H9 (cell line): ENCODE measurements around the gene ARHGEF9. TPM values are rescaled to one million over a fixed set of nuclear protein-coding genes. Genes with fewer than 3 reads are reported as not detected.

Experiments used
- DNase-seq: peaks from one replicate; pipeline ENCODE4 v3.0.0-alpha.2; 2017
- H2AFZ ChIP-seq: one replicate; pipeline ENCODE4 v1.6.1; 2013; ENCODE audit warnings: mild to moderate bottlenecking, low read length, control low read depth, moderate library complexity
- H2AK5ac ChIP-seq: 2 replicates; pipeline ENCODE4 v1.6.1; 2013; ENCODE audit warnings: low read length, control low read depth, mixed read lengths; ENCODE audit not compliant: insufficient read length
- H2BK120ac ChIP-seq: one replicate; pipeline ENCODE4 v1.6.1; 2013; ENCODE audit warnings: low read depth, mild to moderate bottlenecking, low read length, control low read depth, inconsistent platforms; ENCODE audit not compliant: poor library complexity, severe bottlenecking
- H2BK12ac ChIP-seq: 2 replicates; pipeline ENCODE4 v1.6.1; 2013; ENCODE audit warnings: low read length, control low read depth, mixed read lengths, low read depth; ENCODE audit not compliant: insufficient read length
- H2BK15ac ChIP-seq: 2 replicates; pipeline ENCODE4 v1.6.1; 2013; ENCODE audit warnings: low read depth, low read length, control low read depth
- H2BK20ac ChIP-seq: one replicate; pipeline ENCODE4 v1.6.1; 2013; ENCODE audit warnings: low read depth, mild to moderate bottlenecking, low read length, control low read depth, inconsistent platforms; ENCODE audit not compliant: poor library complexity, severe bottlenecking
- H2BK5ac ChIP-seq: 2 replicates; pipeline ENCODE4 v1.6.1; 2013; ENCODE audit warnings: low read length, control low read depth, mixed read lengths; ENCODE audit not compliant: insufficient read length
- H3K14ac ChIP-seq: 2 replicates; pipeline ENCODE4 v1.6.1; 2013; ENCODE audit warnings: low read length, control low read depth; ENCODE audit not compliant: insufficient read depth
- H3K18ac ChIP-seq: 2 replicates; pipeline ENCODE4 v1.6.1; 2013; ENCODE audit warnings: low read depth, mild to moderate bottlenecking, mixed read lengths, low read length, control low read depth; ENCODE audit not compliant: insufficient read length
- H3K23ac ChIP-seq: 2 replicates; pipeline ENCODE4 v1.6.1; 2013; ENCODE audit warnings: low read length, control low read depth, mixed read lengths, low read depth; ENCODE audit not compliant: insufficient read length
- H3K23me2 ChIP-seq: 2 replicates; pipeline ENCODE4 v1.6.1; 2013; ENCODE audit warnings: low read depth, mild to moderate bottlenecking, mixed read lengths, low read length, control low read depth; ENCODE audit not compliant: insufficient read length, poor library complexity, severe bottlenecking
- H3K27ac ChIP-seq: 2 replicates; pipeline ENCODE4 v1.5.1; 2013; ENCODE audit warnings: low read length, control low read depth, mixed read lengths, low read depth; ENCODE audit not compliant: insufficient read length
- H3K27me3 ChIP-seq: 2 replicates; pipeline ENCODE4 v1.6.1; 2013; ENCODE audit warnings: low read length, control low read depth, inconsistent platforms; ENCODE audit not compliant: insufficient read depth
- H3K4ac ChIP-seq: 2 replicates; pipeline ENCODE4 v1.6.1; 2013; ENCODE audit warnings: low read depth, mild to moderate bottlenecking, control low read depth, inconsistent platforms, low read length, moderate library complexity
- H3K4me1 ChIP-seq: 2 replicates; pipeline ENCODE4 v1.6.1; 2013; ENCODE audit warnings: low read length, control low read depth, inconsistent platforms; ENCODE audit not compliant: insufficient read depth
- H3K4me2 ChIP-seq: 2 replicates; pipeline ENCODE4 v1.6.1; 2013; ENCODE audit warnings: low read length, control low read depth, mixed read lengths; ENCODE audit not compliant: insufficient read length, insufficient read depth
- H3K56ac ChIP-seq: 2 replicates; pipeline ENCODE4 v1.6.1; 2013; ENCODE audit warnings: low read depth, mild to moderate bottlenecking, mixed read lengths, low read length, control low read depth; ENCODE audit not compliant: insufficient read length
- H3K79me1 ChIP-seq: 2 replicates; pipeline ENCODE4 v1.6.1; 2013; ENCODE audit warnings: low read depth, mild to moderate bottlenecking, moderate library complexity, low read length, control low read depth, inconsistent platforms; ENCODE audit not compliant: insufficient read depth, poor library complexity, severe bottlenecking
- H3K79me2 ChIP-seq: 2 replicates; pipeline ENCODE4 v1.6.1; 2013; ENCODE audit warnings: low read length, control low read depth, inconsistent platforms; ENCODE audit not compliant: insufficient read depth
- H3K9ac ChIP-seq: 2 replicates; pipeline ENCODE4 v1.6.1; 2013; ENCODE audit warnings: low read length, control low read depth, mixed read lengths; ENCODE audit not compliant: insufficient read length; ENCODE audit errors: extremely low read depth
- H3K9me3 ChIP-seq: one replicate; pipeline ENCODE4 v1.6.1; 2013; ENCODE audit warnings: low read depth, low read length, inconsistent platforms; ENCODE audit not compliant: control insufficient read depth
- H3T11ph ChIP-seq: one replicate; pipeline ENCODE4 v1.6.1; 2013; ENCODE audit warnings: mild to moderate bottlenecking, low read length, control low read depth, inconsistent platforms
- H4K20me1 ChIP-seq: one replicate; pipeline ENCODE4 v1.6.1; 2013; ENCODE audit not compliant: control insufficient read depth, insufficient read length, insufficient read depth
- H4K5ac ChIP-seq: 2 replicates; pipeline ENCODE4 v1.6.1; 2013; ENCODE audit warnings: low read depth, mild to moderate bottlenecking, mixed read lengths, low read length, control low read depth; ENCODE audit not compliant: insufficient read length
- H4K8ac ChIP-seq: replicated peaks from 2 replicates; pipeline ENCODE4 v1.6.1; 2013; ENCODE audit warnings: low read length, control low read depth, mixed read lengths, low read depth; ENCODE audit not compliant: insufficient read length
- H4K91ac ChIP-seq: 2 replicates; pipeline ENCODE4 v1.6.1; 2013; ENCODE audit warnings: low read depth, mild to moderate bottlenecking, moderate library complexity, mixed read lengths, low read length, control low read depth; ENCODE audit not compliant: insufficient read length
- H3K27ac Mint-ChIP-seq, 3 experiments: 2 replicates in 2 of 3; 3 replicates in 1 of 3; pipeline ENCODE4 v1.8.0; 2020 to 2021; ENCODE audit warnings: mixed read lengths in 3 of 3, mild to moderate bottlenecking in 1 of 3, moderate library complexity in 1 of 3
- H3K27me3 Mint-ChIP-seq: 2 replicates; pipeline ENCODE4 v1.8.0; 2021; ENCODE audit warnings: low read depth, mild to moderate bottlenecking, moderate library complexity, mixed read lengths
- H3K36me3 Mint-ChIP-seq, 3 experiments: 2 replicates in 2 of 3; 3 replicates in 1 of 3; pipeline ENCODE4 v1.8.0; 2020 to 2021; ENCODE audit warnings: low read depth in 3 of 3, mixed read lengths in 3 of 3; ENCODE audit not compliant: insufficient read depth in 1 of 3
- H3K4me1 Mint-ChIP-seq, 2 experiments: 2 replicates each; pipeline ENCODE4 v1.8.0; 2020; ENCODE audit warnings: mixed read lengths in 2 of 2
- H3K4me3 Mint-ChIP-seq, 2 experiments: 2 replicates in 1 of 2; 3 replicates in 1 of 2; pipeline ENCODE4 v1.8.0; 2020 to 2021; ENCODE audit warnings: mild to moderate bottlenecking in 2 of 2, mixed read lengths in 2 of 2, moderate library complexity in 1 of 2
- H3K9me3 Mint-ChIP-seq, 2 experiments: 2 replicates in 1 of 2; 3 replicates in 1 of 2; pipeline ENCODE4 v1.8.0; 2020; ENCODE audit warnings: mild to moderate bottlenecking in 2 of 2, mixed read lengths in 2 of 2, moderate library complexity in 1 of 2
- CTCF ChIP-seq: fragments of 200-600 bp; sonication (generic); conservative IDR thresholded peaks from 3 replicates; pipeline ENCODE4 v1.8.0; 2021; ENCODE audit warnings: antibody characterized with exemption, mild to moderate bottlenecking
- WGBS: extraction: QIAGEN DNeasy Blood & Tissue Kit; methylation state at CpG from one replicate; pipeline ENCODE4 v1.1.7; 2013; ENCODE audit warnings: missing lambda C conversion rate, low lambda C conversion rate, mixed read lengths; ENCODE audit not compliant: insufficient read length; ENCODE audit errors: extremely low coverage; 5-methylcytosine and 5-hydroxymethylcytosine counted together
- total RNA-seq: library from RNA; stranded (reverse); gene quantifications from 2 replicates; pipeline ENCODE4 v1.2.1, GENCODE V29; 2021

The ARHGEF9 gene
- total RNA-seq, 1 experiment from 2014 or later, result 26.4 TPM

DNA sequence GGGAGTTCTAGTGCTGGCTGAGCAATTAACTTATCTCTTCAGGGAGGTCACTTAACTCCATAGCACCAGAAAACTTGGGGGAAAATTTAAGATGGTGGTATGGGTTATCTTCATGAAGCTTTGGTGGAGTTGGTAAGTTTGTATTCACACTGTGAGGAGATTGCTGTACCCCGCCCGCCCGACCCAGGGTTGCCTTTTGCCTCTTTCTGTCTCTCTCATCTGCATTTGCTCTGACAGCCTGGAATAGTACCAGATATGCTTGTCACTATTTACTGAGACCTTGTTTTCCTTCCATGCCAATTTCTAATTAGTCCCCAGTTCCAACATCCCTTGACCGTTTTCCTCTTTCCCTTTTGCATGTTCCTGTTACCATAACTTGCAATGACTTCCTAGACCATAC is 33.1 kb upstream of the ARHGEF9 start:
- H3K27ac Mint-ChIP-seq, result no peak overlapping the region
- Histone ChIP-seq H3K18ac (no peak overlapping the region), H3K27me3 (no peaks in the 10 kb centered on the region), H3K79me2 (no peaks in the 10 kb centered on the region), H3K23ac (no peak overlapping the region), H2BK12ac (no peak overlapping the region), H2BK5ac (no peak overlapping the region), H3K4ac (no peak overlapping the region), H3T11ph (no peak overlapping the region), H3K9ac (no peak overlapping the region), H2BK15ac (no peak overlapping the region), H3K4me1 (no peaks in the 10 kb centered on the region), H2BK20ac (no peak overlapping the region), H2BK120ac (no peak overlapping the region), H3K14ac (no peak overlapping the region), H3K4me2 (no peak overlapping the region), H3K27ac (no peak overlapping the region), H4K91ac (no peak overlapping the region), H3K9me3 (peaks cover 22% of the 10 kb centered on the region), H2AK5ac (no peak overlapping the region), H4K20me1 (no peaks in the 10 kb centered on the region), H3K79me1 (no peaks in the 10 kb centered on the region), H3K23me2 (no peaks in the 10 kb centered on the region), H4K5ac (no peak overlapping the region), H4K8ac (no peak overlapping the region), H2AFZ (no peak overlapping the region), H3K56ac (no peak overlapping the region)
- no peaks in the 10 kb centered on the region for H3K4me1 Mint-ChIP-seq
- no CpG with 5 or more reads among the region's 4 CpGs for WGBS
- no peaks in the 10 kb centered on the region for H3K27me3 Mint-ChIP-seq
- H3K36me3 Mint-ChIP-seq, result peaks cover 5 to 13% (median 9%) of the 10 kb centered on the region in 3 experiments
- peaks cover 43 to 48% of the 10 kb centered on the region in 2 experiments for H3K9me3 Mint-ChIP-seq
- TF ChIP-seq CTCF, result no peak
- no peak for DNase-seq
- no peak overlapping the region for H3K4me3 Mint-ChIP-seq
